Omental fat pad (tissue), 4 donors: ENCODE measurements around the gene MSRB3. TPM values are rescaled to one million over a fixed set of nuclear protein-coding genes. Genes with fewer than 3 reads are reported as not detected.

Experiments
- ATAC-seq: fragments of 150-250 bp; one replicate; pipeline ENCODE4 v1.9.1; 2016; ENCODE audit warnings: mild to moderate bottlenecking, moderate library complexity; ENCODE audit not compliant: low FRiP score
- DNase-seq: peaks from one replicate; pipeline ENCODE4 v3.0.0-alpha.2; 2019; ENCODE audit warnings: low spot score
- CTCF ChIP-seq, 3 donors: fragments of 450-650 bp; IDR thresholded peaks; one replicate each; pipeline ENCODE4 v1.5.1; 2016 to 2017; ENCODE audit warnings: antibody characterized with exemption in 3 of 3, mild to moderate bottlenecking in 3 of 3, moderate library complexity in 2 of 3
- total RNA-seq, 4 donors: library from RNA; depleted of rRNA; stranded (reverse); fragments of >200 nt; gene quantifications; one replicate each; pipeline ENCODE4 v1.1.0, GENCODE V29; 2016

The MSRB3 gene
- total RNA-seq, 4 donors from 2014 or later = 36.8 to 49.7 (median 44.8) TPM

GRCh38 chr12:65459545-65459944 lies 181.1 kb downstream of the MSRB3 start:
- no peak for ATAC-seq
- DNase-seq = no peak
- TF ChIP-seq CTCF (IDR thresholded peaks at IDR 0.05) = no peak

- TF ChIP-seq CTCF (IDR thresholded peaks at IDR 0.05) = no peak
- DNase-seq (no peak), ATAC-seq (no peak)
Observed at GRCh38 chr12:65460063-65460462, 181.6 kb downstream of the MSRB3 start.

GRCh38 chr12:65461017-65461416 lies 182.5 kb downstream of the MSRB3 start:
- DNase-seq = no peak
- ATAC-seq = no peak
- no peak for TF ChIP-seq CTCF (IDR thresholded peaks at IDR 0.05)

GRCh38 chr12:65462484-65462883 lies 184.0 kb downstream of the MSRB3 start:
- ATAC-seq (no peak), DNase-seq (no peak)
- no peak for TF ChIP-seq CTCF (IDR thresholded peaks at IDR 0.05)

GRCh38 chr12:65463082-65463481 lies 184.6 kb downstream of the MSRB3 start:
- TF ChIP-seq CTCF (IDR thresholded peaks at IDR 0.05) = no peak
- ATAC-seq (no peak), DNase-seq (no peak)

GRCh38 chr12:65463611-65464010 lies 185.1 kb downstream of the MSRB3 start:
- no peak for DNase-seq
- TF ChIP-seq CTCF (IDR thresholded peaks at IDR 0.05) = no peak
- no peak for ATAC-seq

GRCh38 chr12:65464930-65465329 lies 186.4 kb downstream of the MSRB3 start:
- no peak for DNase-seq
- no peak for TF ChIP-seq CTCF (IDR thresholded peaks at IDR 0.05)
- no peak for ATAC-seq
